ENCODE data around the gene CITED1. TPM values are rescaled to one million over a fixed set of nuclear protein-coding genes. Genes with fewer than 3 reads are reported as not detected.

CITED1 gene
- total RNA-seq, 1 donor from 2014 or later = 4.1 TPM

- peak; percentile 71 for DNase-seq (ENCODE audit: low spot score)
Observed at GRCh38 chrX:72309297-72310071, 3.8 kb upstream of the CITED1 start.

DNA sequence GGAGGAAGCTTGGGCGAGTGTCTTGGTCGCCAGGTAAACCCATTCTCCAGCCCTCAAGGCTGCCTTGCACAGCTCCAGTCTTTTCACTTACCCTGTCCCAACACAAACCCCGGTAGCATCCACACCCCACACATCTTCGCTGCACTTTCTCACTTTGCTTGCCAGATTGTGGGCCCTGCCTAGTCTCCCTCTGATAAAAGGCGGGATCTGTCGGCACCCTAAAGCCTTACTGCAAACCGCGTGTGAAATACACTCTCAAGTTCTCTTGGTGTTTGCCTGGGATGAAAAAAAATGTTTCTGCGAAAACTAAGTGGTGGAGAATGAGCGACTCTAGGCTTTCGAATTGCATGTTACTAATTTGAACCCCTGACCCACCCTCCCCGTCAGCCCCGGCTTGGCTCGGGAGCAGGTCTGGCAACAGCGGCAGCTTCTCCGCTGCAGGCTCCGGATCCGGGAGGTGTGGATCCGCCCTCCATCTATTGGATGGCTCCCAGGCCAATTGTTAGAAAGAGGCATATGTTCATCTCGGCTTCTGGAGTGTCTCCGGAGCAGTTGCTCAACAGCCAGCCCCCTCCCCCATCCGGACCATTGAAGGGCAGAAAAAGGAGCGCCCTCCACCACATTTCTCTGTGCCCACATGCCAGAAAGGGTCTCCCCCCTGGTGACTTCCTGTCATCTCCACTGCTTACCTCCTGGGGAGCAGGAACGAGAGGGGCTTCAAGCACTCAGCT is 3.0 kb upstream of the CITED1 start:
- DNase-seq (ENCODE audit: low spot score) = peak; percentile 85

GRCh38 chrX:72308209-72308565 is 2.5 kb upstream of the CITED1 start:
- no peak for DNase-seq (ENCODE audit: low spot score)

- DNase-seq (ENCODE audit: low spot score) = peak; percentile 53
Observed at GRCh38 chrX:72307646-72308051, 1.9 kb upstream of the CITED1 start.

DNA sequence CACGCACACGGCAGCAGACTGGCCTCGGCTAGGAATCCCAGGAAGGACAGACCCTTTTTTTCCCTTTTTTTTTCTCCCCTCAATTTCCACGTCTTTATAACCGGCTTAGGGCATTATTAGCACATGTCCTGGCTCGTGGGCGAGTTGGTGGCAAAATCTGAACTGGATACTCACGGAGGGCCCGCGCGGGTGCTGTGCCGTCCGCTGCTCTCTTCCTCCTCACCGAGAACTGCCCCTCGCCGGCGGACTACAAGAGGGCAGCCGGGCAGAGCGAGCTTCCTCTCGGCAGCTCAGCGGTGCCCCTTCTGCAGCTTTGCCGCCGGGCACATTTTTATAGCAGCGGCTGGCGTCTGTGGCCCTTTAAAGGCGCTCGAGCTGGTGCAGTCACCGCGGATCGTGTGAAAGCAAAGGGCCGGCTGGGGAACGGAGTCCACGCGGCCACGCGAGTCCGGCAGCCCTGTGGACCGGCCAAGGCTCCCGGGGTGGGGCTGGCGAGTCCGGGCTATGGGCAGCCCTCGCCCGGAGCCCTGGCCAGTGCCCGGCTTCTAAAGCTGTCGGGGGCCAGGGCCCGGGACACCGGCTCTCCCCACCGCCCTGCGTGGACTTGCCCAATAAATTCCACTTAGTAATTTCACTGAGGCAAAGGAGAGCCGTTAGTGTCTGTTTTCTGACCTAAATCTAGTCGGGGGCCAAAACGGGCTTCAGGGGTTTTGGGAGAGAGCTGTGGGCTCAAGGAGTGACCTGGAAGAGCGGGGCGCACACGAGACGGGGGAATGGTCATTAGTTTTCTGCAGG is 1.3 kb upstream of the CITED1 start:
- peak; percentile 87 for DNase-seq (ENCODE audit: low spot score)

GRCh38 chrX:72306085-72306801 is 529 bp upstream of the CITED1 start:
- DNase-seq (ENCODE audit: low spot score) = peak; percentile 88

GRCh38 chrX:72304877-72305276 is 837 bp downstream of the CITED1 start:
- peak; percentile 88 for DNase-seq (ENCODE audit: low spot score)

DNA sequence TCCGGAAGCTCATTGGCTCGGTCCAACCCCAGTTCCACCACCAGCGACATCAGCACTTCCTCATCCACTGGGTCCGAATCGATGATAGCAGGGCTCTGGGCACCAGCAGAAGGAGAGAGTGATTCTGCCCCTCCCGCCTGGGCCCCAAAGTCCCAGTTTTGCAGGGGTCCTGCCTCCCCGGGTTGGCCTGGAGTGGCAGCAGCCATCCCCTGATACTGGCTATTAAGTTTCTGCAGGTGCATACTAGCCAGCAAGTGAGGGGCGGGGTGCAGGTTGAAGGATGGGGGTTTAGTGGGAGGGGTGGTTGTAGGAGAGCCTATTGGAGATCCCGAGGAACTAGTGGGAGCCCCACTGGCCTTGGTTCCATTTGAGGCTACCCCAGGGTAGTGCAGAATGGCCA is 3.9 kb downstream of the CITED1 start:
- DNase-seq (ENCODE audit: low spot score) = peak; percentile 57

DNA sequence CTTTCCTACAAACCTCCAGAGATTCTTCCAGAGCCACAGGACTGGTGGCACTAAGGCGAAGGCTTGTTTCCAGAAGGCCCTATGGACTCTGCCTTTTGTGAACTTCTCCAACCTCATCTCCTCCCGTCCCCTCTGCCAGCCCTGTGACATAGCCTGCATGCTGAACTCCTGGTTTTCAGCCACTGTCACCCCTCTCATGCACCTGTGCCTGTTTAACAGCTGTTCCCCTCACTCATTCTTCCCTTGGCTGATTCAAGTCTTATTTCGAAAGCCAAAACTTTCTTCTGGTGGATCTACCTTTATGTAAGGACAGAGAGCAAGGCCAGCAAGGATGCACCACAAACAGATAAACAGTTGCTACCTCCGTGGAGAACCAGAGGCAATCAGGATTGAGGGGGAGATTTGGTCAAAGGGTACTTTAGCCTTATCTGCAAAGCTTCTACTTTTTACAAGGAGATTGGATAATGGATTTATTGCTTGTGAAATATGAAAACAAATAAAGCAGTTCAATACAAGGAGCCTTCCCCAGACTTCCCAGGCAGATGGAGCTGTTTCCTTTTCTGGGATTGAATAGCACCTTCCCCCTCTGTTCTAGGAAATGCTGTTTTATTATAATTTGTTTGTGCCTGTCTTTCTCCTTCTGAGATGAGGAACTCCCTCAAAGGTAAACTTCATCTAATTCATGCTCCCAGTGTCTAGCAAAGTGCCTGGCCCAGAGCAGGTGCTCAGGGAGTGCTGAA is 5.7 kb downstream of the CITED1 start:
- peak; percentile 57 for DNase-seq (ENCODE audit: low spot score)

DNA sequence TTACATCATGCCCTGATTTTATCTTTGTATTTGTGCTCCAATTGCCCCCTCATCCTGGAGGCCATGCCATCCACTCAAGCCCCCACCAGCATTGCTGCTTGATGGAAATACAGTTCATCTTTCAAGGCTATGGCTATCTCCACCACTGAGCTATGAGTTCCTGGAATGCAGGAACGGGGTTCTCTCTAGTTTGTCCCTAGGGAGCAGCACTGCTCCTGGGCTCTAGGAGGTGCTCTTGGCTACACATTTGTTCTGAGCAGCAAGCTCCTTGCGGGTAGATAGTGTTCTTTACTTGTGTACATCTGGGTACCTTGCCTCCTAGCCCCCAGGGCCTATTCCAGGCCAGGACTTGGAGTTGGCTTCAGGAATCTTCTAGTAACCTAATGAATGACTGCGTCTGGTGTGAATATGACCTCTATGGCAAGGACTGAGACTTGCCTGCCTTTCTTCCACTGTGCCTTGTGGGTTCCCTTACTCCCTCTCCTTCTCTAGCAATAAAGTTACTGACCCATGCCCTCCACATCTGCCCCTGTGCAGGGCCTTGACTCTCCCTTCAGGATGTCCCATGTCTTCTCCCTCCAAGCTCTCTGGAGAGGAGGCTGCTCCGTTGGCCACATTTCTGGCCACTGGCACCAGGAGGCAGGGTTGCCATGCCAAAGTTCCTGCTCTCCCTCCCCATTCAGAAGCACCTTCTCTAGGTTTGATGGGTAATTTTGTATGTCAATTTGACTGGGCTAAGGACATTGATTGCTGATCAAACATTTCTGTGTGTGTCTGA is 7.6 kb downstream of the CITED1 start:
- peak; percentile 68 for DNase-seq (ENCODE audit: low spot score)

GRCh38 chrX:72296991-72297390 is 8.7 kb downstream of the CITED1 start:
- no peak for DNase-seq (ENCODE audit: low spot score)

GRCh38 chrX:72295745-72296144 is 10.0 kb downstream of the CITED1 start:
- DNase-seq (ENCODE audit: low spot score) = peak; percentile 81

- DNase-seq (ENCODE audit: low spot score) = no peak
Observed at GRCh38 chrX:72294497-72294896, 11.2 kb downstream of the CITED1 start.

DNA sequence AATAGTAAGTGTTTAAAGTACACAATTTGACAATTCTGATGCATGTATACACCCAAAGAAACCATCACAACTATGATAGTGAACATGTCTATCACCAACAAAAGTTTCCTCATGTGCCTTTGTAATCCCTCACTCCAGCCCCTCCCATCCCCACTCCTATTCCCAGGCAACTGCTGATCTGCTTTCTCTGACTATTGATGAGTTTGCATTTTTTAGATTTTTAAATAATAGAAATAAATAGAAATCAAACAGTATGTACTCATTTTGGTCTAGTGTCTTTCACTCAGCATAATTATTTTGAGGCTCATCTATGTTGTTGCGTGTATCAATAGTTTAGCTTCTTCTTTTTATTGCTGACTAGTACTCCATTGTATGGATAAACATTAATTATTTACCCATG is 23.4 kb downstream of the CITED1 start:
- no peak for DNase-seq (ENCODE audit: low spot score)

DNA sequence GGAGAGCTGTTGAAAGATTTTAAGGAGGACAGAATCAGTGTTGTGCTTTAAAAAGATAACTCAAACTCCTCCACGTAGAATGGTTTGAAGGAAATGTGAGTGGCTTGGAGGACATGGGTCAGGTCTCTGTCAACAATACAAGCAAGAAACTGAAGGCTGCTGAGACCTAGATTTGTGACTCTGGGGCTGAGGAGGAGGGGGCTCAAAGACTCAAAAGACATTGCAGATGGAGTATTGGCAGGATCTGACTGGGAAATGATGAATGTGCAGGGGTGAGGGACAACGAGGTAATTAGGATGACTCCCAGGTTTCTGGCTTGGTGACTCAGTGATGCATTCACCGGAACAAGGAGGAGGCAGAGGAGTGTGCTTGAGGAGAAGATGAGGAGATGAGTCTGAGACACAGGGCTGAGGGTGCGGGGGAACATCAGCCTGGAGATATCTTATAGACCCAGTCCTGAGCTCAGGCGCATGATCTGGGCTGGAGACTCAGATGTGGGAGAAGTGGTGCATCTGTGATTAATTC is 25.3 kb downstream of the CITED1 start:
- no peak for DNase-seq (ENCODE audit: low spot score)

- no peak for DNase-seq (ENCODE audit: low spot score)
Observed at GRCh38 chrX:72276478-72276953, 29.2 kb downstream of the CITED1 start.

- no peak for DNase-seq (ENCODE audit: low spot score)
Observed at GRCh38 chrX:72274526-72274925, 31.2 kb downstream of the CITED1 start.

DNA sequence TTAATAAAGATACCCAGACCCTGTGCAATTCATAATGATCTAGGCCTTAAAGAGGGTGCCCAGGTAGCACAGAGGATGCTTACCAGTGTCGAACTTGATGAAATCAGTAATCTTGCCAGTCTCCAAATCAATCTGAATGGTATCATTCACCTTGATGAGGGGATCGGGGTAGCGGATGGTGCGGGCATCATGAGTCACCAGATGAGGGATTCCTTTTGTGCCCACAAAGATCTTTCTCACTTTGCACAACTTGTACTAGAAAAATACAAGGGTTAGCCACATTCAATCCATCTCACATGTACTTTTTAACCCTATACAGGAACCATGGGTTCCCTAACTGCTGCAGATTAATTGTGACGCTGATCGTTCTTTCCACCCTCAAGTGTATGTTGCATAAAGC is 32.0 kb downstream of the CITED1 start:
- no peak for DNase-seq (ENCODE audit: low spot score)

- DNase-seq (ENCODE audit: low spot score) = no peak
Observed at GRCh38 chrX:72272868-72273267, 32.8 kb downstream of the CITED1 start.

All from mesenteric fat pad (tissue), 1 donor.